22Rv1 (cell line): ENCODE measurements around the gene SLC25A38.

ENCODE experiments used
- H3K27ac ChIP-seq: fragments of 450-650 bp; 2 replicates; pipeline ENCODE4 v1.5.1; 2017
- CTCF ChIP-seq: fragments of 450-650 bp; IDR thresholded peaks from 2 replicates; pipeline ENCODE4 v1.5.1; 2017; ENCODE audit warnings: mild to moderate bottlenecking
- ZFX ChIP-seq: fragments of 450-650 bp; IDR thresholded peaks from 2 replicates; pipeline ENCODE4 v1.6.1; 2017; ENCODE audit warnings: antibody characterized with exemption, borderline replicate concordance

Gene SLC25A38

GRCh38 chr3:39404943-39405686 lies 21.9 kb downstream of the SLC25A38 start:
- H3K27ac ChIP-seq = no peak overlapping the region
- TF ChIP-seq ZFX (no peak), CTCF (no peak)

- H3K27ac ChIP-seq = peak overlapping the region; percentile 87
- no peak for TF ChIP-seq CTCF
- TF ChIP-seq ZFX = no peak
These were observed 22.7 kb downstream of the SLC25A38 start for GRCh38 chr3:39405687-39406367.

GRCh38 chr3:39406368-39407258 lies 23.4 kb downstream of the SLC25A38 start, which contains the start of gene RPSA:
Gene RPSA, plus strand, starts transcription at chr3:39406720. Its CDS starts 934 bp downstream, at chr3:39407654.
- TF ChIP-seq CTCF = peak; percentile 62
- TF ChIP-seq ZFX = 0 out of 2 replicates have a peak, but pooled peaks have one; percentile 71
- H3K27ac ChIP-seq = peak within 1 kb of the TSS; percentile 87

- peak overlapping the region; percentile 87 for H3K27ac ChIP-seq
- TF ChIP-seq ZFX (no peak), CTCF (no peak)
These were observed 24.1 kb downstream of the SLC25A38 start for GRCh38 chr3:39407259-39407629.

- H3K27ac ChIP-seq = peak overlapping the region; percentile 87
- TF ChIP-seq CTCF (no peak), ZFX (no peak)
These were observed 24.8 kb downstream of the SLC25A38 start for GRCh38 chr3:39407773-39408492.

- H3K27ac ChIP-seq = peak overlapping the region; percentile 87
- no peak for TF ChIP-seq ZFX
- no peak for TF ChIP-seq CTCF
These were observed 25.6 kb downstream of the SLC25A38 start for GRCh38 chr3:39408493-39409372.
